HepG2 (cell line): ENCODE data around the gene PIH1D2. TPM values are rescaled to one million over a fixed set of nuclear protein-coding genes. Genes with fewer than 3 reads are reported as not detected.

Experiments used
- BRCA1 ChIP-seq: sonication (generic); formaldehyde crosslinking; IDR thresholded peaks from 2 replicates; pipeline ENCODE4 v1.4.0; 2020; ENCODE audit warnings: missing genetic modification reagents
- CBX1 ChIP-seq: IDR thresholded peaks from one replicate; pipeline ENCODE4 v1.6.1; 2016; ENCODE audit warnings: antibody characterized with exemption, low read depth
- CENPT ChIP-seq: sonication (generic); formaldehyde crosslinking; IDR thresholded peaks from 2 replicates; pipeline ENCODE4 v1.8.0; 2022; ENCODE audit warnings: low read depth, mild to moderate bottlenecking, moderate library complexity, missing genetic modification reagents
- FOSL1 ChIP-seq: sonication (generic); formaldehyde crosslinking; IDR thresholded peaks from 2 replicates; pipeline ENCODE4 v1.9.0; 2021; ENCODE audit warnings: missing genetic modification reagents, borderline replicate concordance
- GABPB1 ChIP-seq: IDR thresholded peaks from 2 replicates; pipeline ENCODE4 v1.6.1; 2016; ENCODE audit warnings: mild to moderate bottlenecking, missing genetic modification reagents, moderate library complexity, missing compliant biosample characterization
- KLF6 ChIP-seq: IDR thresholded peaks from 2 replicates; pipeline ENCODE4 v1.8.0; 2016; ENCODE audit warnings: missing biosample characterization, missing genetic modification reagents
- NFIB ChIP-seq: sonication (generic); formaldehyde crosslinking; IDR thresholded peaks from 2 replicates; pipeline ENCODE4 v1.9.0; 2021; ENCODE audit warnings: missing genetic modification reagents, mild to moderate bottlenecking, borderline replicate concordance
- PCBP1 ChIP-seq: fragments of 200-400 bp; formaldehyde crosslinking; IDR thresholded peaks from 2 replicates; pipeline ENCODE4 v1.6.1; 2017; ENCODE audit warnings: mild to moderate bottlenecking, low read depth, low read length, borderline replicate concordance
- PITX1 ChIP-seq: sonication (generic); formaldehyde crosslinking; IDR thresholded peaks from 2 replicates; pipeline ENCODE4 v1.5.1; 2020; ENCODE audit warnings: mild to moderate bottlenecking, missing genetic modification reagents
- PPARG ChIP-seq: conservative IDR thresholded peaks from 2 replicates; pipeline ENCODE4 v1.6.1; 2016; ENCODE audit warnings: missing biosample characterization, missing genetic modification reagents
- SOX6 ChIP-seq, 2 experiments: fragments of 450-650 bp in 1 of 2; sonication (generic) in 1 of 2; formaldehyde crosslinking in 1 of 2; IDR thresholded peaks; 2 replicates each; pipeline versions ENCODE4 v1.4.0 to v1.6.1; 2017 to 2020; ENCODE audit warnings: antibody characterized with exemption in 1 of 2, mild to moderate bottlenecking in 1 of 2, missing genetic modification reagents in 1 of 2
- SRSF1 ChIP-seq: fragments of 200-400 bp; formaldehyde crosslinking; optimal IDR thresholded peaks from 2 replicates; pipeline ENCODE3; 2017; ENCODE audit warnings: mild to moderate bottlenecking, low read depth, low read length, moderate library complexity
- TEAD3 ChIP-seq: optimal IDR thresholded peaks from 2 replicates; pipeline ENCODE3; 2016; ENCODE audit warnings: borderline replicate concordance
- ZNF160 ChIP-seq: sonication (generic); formaldehyde crosslinking; IDR thresholded peaks from 2 replicates; pipeline ENCODE4 v1.8.0; 2022; ENCODE audit warnings: mild to moderate bottlenecking, inconsistent platforms, missing genetic modification reagents
- ZNF232 ChIP-seq: sonication (generic); formaldehyde crosslinking; IDR thresholded peaks from 2 replicates; pipeline ENCODE4 v1.4.0; 2020; ENCODE audit warnings: missing genetic modification reagents, borderline replicate concordance
- ZNF468 ChIP-seq: sonication (generic); formaldehyde crosslinking; IDR thresholded peaks from 2 replicates; pipeline ENCODE4 v1.8.0; 2022; ENCODE audit warnings: mild to moderate bottlenecking, moderate library complexity, missing genetic modification reagents
- ZNF556 ChIP-seq: sonication (generic); formaldehyde crosslinking; IDR thresholded peaks from 2 replicates; pipeline ENCODE4 v1.4.0; 2020; ENCODE audit warnings: mild to moderate bottlenecking, missing genetic modification reagents, borderline replicate concordance
- ZNF672 ChIP-seq: sonication (generic); formaldehyde crosslinking; IDR thresholded peaks from 2 replicates; pipeline ENCODE4 v1.8.1; 2022; ENCODE audit warnings: missing genetic modification reagents
- ZNF674 ChIP-seq: sonication (generic); formaldehyde crosslinking; IDR thresholded peaks from 2 replicates; pipeline ENCODE4 v1.5.0; 2020; ENCODE audit warnings: low read depth, mild to moderate bottlenecking, missing genetic modification reagents
- ZNF775 ChIP-seq: sonication (generic); formaldehyde crosslinking; IDR thresholded peaks from 2 replicates; pipeline ENCODE4 v1.4.0; 2020; ENCODE audit warnings: missing genetic modification reagents, mild to moderate bottlenecking, moderate library complexity, borderline replicate concordance
- polyA plus RNA-seq, 8 experiments: library from polyadenylated mRNA; depleted of rRNA in 3 of 8; stranded (reverse) in 7 of 8; unstranded in 1 of 8; fragments of >200 nt; fragmentation: Illumina TruSeq in 4 of 8; extraction: Trizol in 4 of 8; gene quantifications; 2 replicates each; pipeline versions ENCODE4 v1.2.1 to v1.2.3, GENCODE V29; 2011 to 2016; ENCODE audit warnings: low read depth in 4 of 8, missing spikeins in 1 of 8, mixed read lengths in 1 of 8; ENCODE audit not compliant: insufficient read depth in 1 of 8
- total RNA-seq, 5 experiments: library from RNA; depleted of rRNA; stranded (reverse); fragments of >200 nt; fragmentation: Illumina TruSeq; extraction: Trizol; gene quantifications; 2 replicates each; pipeline ENCODE4 v1.2.3, GENCODE V29; 2016; ENCODE audit warnings: low read depth in 1 of 5
- TF ChIP-seq, protein P1 (sequence below), 2 experiments: fragments of 450-650 bp in 1 of 2; sonication (generic) in 1 of 2; formaldehyde crosslinking in 1 of 2; IDR thresholded peaks; 2 replicates each; pipeline versions ENCODE4 v1.6.1 to v1.8.0; 2016 to 2022; ENCODE audit warnings: antibody characterized with exemption in 1 of 2, mild to moderate bottlenecking in 1 of 2, missing genetic modification reagents in 1 of 2

PIH1D2 gene
- total and polyA plus RNA-seq, 2 of the 13 experiments (the other 11 are each of a cell fraction or from before 2014, with no cell fraction given), result 0.49 to 2.7 TPM

DNA sequence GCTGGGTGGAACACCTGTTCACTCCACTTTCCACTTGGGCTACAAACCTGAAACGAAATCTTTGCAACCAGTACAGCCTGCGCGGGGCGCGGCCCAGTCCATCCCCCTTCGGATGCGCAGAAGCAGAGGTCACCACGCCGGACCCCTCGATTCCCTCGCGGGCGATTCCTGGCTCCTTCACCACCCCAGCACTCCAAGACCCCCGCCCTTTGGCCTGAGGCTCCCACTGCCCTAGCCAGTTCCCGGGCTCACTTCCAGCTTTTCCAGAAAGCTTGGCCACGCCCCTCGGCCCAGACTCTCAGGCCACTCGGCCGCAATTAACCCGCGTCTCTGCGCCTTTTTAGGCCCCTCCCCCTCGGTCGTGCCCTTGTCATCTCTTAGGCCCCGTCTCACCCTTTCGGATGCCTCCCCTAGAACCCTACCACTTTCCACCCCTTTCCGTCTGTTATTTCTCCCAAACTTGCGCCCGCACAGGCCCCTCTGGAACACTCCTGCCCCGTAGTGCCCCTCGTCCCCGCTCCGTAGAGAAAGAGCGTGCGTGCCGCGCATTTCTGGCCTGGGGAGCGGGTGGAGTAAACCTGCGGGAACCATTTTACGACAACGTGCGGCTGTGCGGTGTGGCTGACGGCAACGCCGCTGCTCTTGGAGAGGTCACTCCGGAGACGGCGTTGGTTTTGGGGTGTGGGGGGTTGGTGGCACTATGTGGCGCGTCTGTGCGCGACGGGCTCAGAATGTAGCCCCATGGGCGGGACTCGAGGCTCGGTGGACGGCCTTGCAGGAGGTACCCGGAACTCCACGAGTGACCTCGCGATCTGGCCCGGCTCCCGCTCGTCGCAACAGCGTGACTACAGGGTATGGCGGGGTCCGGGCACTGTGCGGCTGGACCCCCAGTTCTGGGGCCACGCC lies 48.8 kb downstream of the PIH1D2 start, which contains the start of gene DLAT (continued):
- TF ChIP-seq NFIB, result no peak
- peak; percentile 63; the same call in 1 of the 2 replicates for TF ChIP-seq ZNF775 (CRISPR knock-in tag)
- TF ChIP-seq SRSF1, result peak; percentile 47
- TF ChIP-seq ZNF468 (CRISPR knock-in tag), result no peak
- TF ChIP-seq FOSL1, result no peak
- 0 out of 2 replicates have a peak, but pooled peaks have one; percentile 32 for TF ChIP-seq KLF6 (CRISPR knock-in tag)
- no peak for TF ChIP-seq CENPT (CRISPR knock-in tag)
- no peak for TF ChIP-seq ZNF672
- TF ChIP-seq GABPB1 (CRISPR knock-in tag), result peak; percentile 79
- TF ChIP-seq SOX6 (IDR thresholded peaks at IDR 0.05), result no peak
- peak; percentile 69 for TF ChIP-seq SOX6 (CRISPR knock-in tag; IDR thresholded peaks at IDR 0.05)
- TF ChIP-seq, protein P1, sequence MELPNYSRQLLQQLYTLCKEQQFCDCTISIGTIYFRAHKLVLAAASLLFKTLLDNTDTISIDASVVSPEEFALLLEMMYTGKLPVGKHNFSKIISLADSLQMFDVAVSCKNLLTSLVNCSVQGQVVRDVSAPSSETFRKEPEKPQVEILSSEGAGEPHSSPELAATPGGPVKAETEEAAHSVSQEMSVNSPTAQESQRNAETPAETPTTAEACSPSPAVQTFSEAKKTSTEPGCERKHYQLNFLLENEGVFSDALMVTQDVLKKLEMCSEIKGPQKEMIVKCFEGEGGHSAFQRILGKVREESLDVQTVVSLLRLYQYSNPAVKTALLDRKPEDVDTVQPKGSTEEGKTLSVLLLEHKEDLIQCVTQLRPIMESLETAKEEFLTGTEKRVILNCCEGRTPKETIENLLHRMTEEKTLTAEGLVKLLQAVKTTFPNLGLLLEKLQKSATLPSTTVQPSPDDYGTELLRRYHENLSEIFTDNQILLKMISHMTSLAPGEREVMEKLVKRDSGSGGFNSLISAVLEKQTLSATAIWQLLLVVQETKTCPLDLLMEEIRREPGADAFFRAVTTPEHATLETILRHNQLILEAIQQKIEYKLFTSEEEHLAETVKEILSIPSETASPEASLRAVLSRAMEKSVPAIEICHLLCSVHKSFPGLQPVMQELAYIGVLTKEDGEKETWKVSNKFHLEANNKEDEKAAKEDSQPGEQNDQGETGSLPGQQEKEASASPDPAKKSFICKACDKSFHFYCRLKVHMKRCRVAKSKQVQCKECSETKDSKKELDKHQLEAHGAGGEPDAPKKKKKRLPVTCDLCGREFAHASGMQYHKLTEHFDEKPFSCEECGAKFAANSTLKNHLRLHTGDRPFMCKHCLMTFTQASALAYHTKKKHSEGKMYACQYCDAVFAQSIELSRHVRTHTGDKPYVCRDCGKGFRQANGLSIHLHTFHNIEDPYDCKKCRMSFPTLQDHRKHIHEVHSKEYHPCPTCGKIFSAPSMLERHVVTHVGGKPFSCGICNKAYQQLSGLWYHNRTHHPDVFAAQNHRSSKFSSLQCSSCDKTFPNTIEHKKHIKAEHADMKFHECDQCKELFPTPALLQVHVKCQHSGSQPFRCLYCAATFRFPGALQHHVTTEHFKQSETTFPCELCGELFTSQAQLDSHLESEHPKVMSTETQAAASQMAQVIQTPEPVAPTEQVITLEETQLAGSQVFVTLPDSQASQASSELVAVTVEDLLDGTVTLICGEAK (IDR thresholded peaks at IDR 0.05), result no peak
- TF ChIP-seq, protein P1 (CRISPR knock-in tag; IDR thresholded peaks at IDR 0.05), result peak; percentile 89
- no peak for TF ChIP-seq ZNF674 (CRISPR knock-in tag)
- TF ChIP-seq PPARG, result no peak
- TF ChIP-seq PITX1 (CRISPR knock-in tag), result peak; percentile 54
- peak; percentile 67; the same call in 1 of the 2 replicates for TF ChIP-seq ZNF232 (CRISPR knock-in tag)
- peak; percentile 80 for TF ChIP-seq TEAD3 (CRISPR knock-in tag)
- peak; percentile 75; the same call in 1 of the 2 replicates for TF ChIP-seq BRCA1 (CRISPR knock-in tag)
- peak; percentile 73; the same call in 1 of the 2 replicates for TF ChIP-seq PCBP1
- peak; percentile 16 for TF ChIP-seq CBX1
- TF ChIP-seq ZNF556 (CRISPR knock-in tag), result peak; percentile 94
- TF ChIP-seq ZNF160 (CRISPR knock-in tag), result peak; percentile 77
